Erythroblast (primary cell): ENCODE data around the gene ABCA6.
"Not testable (repeated sequence)": the region's sequence is repeated elsewhere in the genome, so short reads cannot be mapped to it uniquely, and the experiment has no call there.

ENCODE experiments used
- GATA1 ChIP-seq: IDR thresholded peaks from 2 replicates; pipeline ENCODE4 v1.6.1; 2011; ENCODE audit warnings: low read depth, mild to moderate bottlenecking, control low read depth, low read length, moderate library complexity
- POLR2A ChIP-seq: IDR thresholded peaks from 2 replicates; pipeline ENCODE4 v1.6.1; 2011; ENCODE audit warnings: mild to moderate bottlenecking, low read length

GRCh38 chr17:69070378-69071232 is 71.1 kb downstream of the ABCA6 start:
- not testable (repeated sequence) for TF ChIP-seq POLR2A, GATA1
